GM23338 (cell line): ENCODE results near the gene RNF150. TPM values are rescaled to one million over a fixed set of nuclear protein-coding genes. Genes with fewer than 3 reads are reported as not detected.

Experiments
- ATAC-seq: fragments of 200-7000 bp; cut with Tn5 transposase; 3 replicates; pipeline ENCODE4 v1.9.1; 2020
- DNase-seq: peaks from one replicate; pipeline ENCODE4 v3.0.0-alpha.2; 2015; ENCODE audit warnings: low spot score
- H2AFZ ChIP-seq: fragments of 200-600 bp; sonication (generic); 2 replicates; pipeline ENCODE4 v1.8.0; 2016; ENCODE audit warnings: antibody characterized with exemption, mild to moderate bottlenecking, moderate library complexity
- H3F3A ChIP-seq: fragments of 200-600 bp; sonication (generic); replicated peaks from 2 replicates; pipeline ENCODE4 v1.8.0; 2017; ENCODE audit warnings: antibody characterized with exemption, mixed run types, low read depth
- H3K27ac ChIP-seq: fragments of 200-600 bp; sonication (generic); 2 replicates; pipeline ENCODE4 v1.6.1; 2016; ENCODE audit warnings: low read depth
- H3K27me3 ChIP-seq: fragments of 200-600 bp; sonication (generic); 2 replicates; pipeline ENCODE4 v1.8.0; 2016; ENCODE audit warnings: mild to moderate bottlenecking, mixed run types, moderate library complexity; ENCODE audit not compliant: insufficient read depth
- H3K36me3 ChIP-seq: fragments of 200-600 bp; sonication (generic); 2 replicates; pipeline ENCODE4 v1.8.0; 2016; ENCODE audit warnings: mild to moderate bottlenecking; ENCODE audit not compliant: insufficient read depth
- H3K4me1 ChIP-seq: fragments of 200-600 bp; sonication (generic); 2 replicates; pipeline ENCODE4 v1.8.0; 2016; ENCODE audit warnings: mild to moderate bottlenecking, moderate library complexity; ENCODE audit not compliant: insufficient read depth
- H3K4me2 ChIP-seq: fragments of 200-600 bp; sonication (generic); 2 replicates; pipeline ENCODE4 v1.7.1; 2017; ENCODE audit warnings: mixed run types
- H3K4me3 ChIP-seq: fragments of 200-600 bp; sonication (generic); 2 replicates; pipeline ENCODE4 v1.6.1; 2016; ENCODE audit warnings: mixed run types
- H3K79me2 ChIP-seq: fragments of 200-600 bp; sonication (generic); replicated peaks from 2 replicates; pipeline ENCODE4 v1.8.0; 2017; ENCODE audit warnings: mild to moderate bottlenecking; ENCODE audit not compliant: insufficient read depth
- H3K9me2 ChIP-seq: fragments of 200-600 bp; sonication (generic); 2 replicates; pipeline ENCODE4 v1.8.0; 2017; ENCODE audit not compliant: insufficient read depth
- H4K20me1 ChIP-seq: fragments of 200-600 bp; sonication (generic); replicated peaks from 2 replicates; pipeline ENCODE4 v1.8.0; 2017; ENCODE audit warnings: mild to moderate bottlenecking; ENCODE audit not compliant: insufficient read depth
- H3K27ac Mint-ChIP-seq: 2 replicates; pipeline ENCODE4 v1.8.0; 2020; ENCODE audit warnings: inconsistent platforms, mild to moderate bottlenecking, moderate library complexity, mixed read lengths
- H3K27me3 Mint-ChIP-seq: 3 replicates; pipeline ENCODE4 v1.8.0; 2022; ENCODE audit warnings: low read depth, mild to moderate bottlenecking, moderate library complexity, mixed read lengths, inconsistent platforms; ENCODE audit not compliant: insufficient read depth, poor library complexity
- H3K36me3 Mint-ChIP-seq: 3 replicates; pipeline ENCODE4 v1.8.0; 2021; ENCODE audit warnings: low read depth, mild to moderate bottlenecking, inconsistent platforms, moderate library complexity, mixed read lengths
- H3K4me1 Mint-ChIP-seq: 3 replicates; pipeline ENCODE4 v1.8.0; 2020; ENCODE audit warnings: mild to moderate bottlenecking, inconsistent platforms, mixed read lengths
- H3K4me3 Mint-ChIP-seq: 3 replicates; pipeline ENCODE4 v1.8.0; 2021; ENCODE audit warnings: moderate library complexity, mild to moderate bottlenecking, inconsistent platforms, mixed read lengths
- H3K9me3 Mint-ChIP-seq: 3 replicates; pipeline ENCODE4 v1.8.0; 2020; ENCODE audit warnings: moderate library complexity, mild to moderate bottlenecking, inconsistent platforms, mixed read lengths
- EZH2 ChIP-seq: fragments of 200-600 bp; sonication (generic); IDR thresholded peaks from one replicate; pipeline ENCODE4 v1.8.0; 2017; ENCODE audit warnings: antibody characterized with exemption, mild to moderate bottlenecking, low read depth; ENCODE audit not compliant: unreplicated experiment
- EZH2phosphoT487 ChIP-seq: fragments of 200-600 bp; sonication (generic); IDR thresholded peaks from one replicate; pipeline ENCODE4 v1.8.1; 2018; ENCODE audit warnings: antibody characterized with exemption; ENCODE audit not compliant: unreplicated experiment
- JUNB ChIP-seq: IDR thresholded peaks from one replicate; pipeline ENCODE4 v1.6.1; 2016; ENCODE audit warnings: antibody characterized with exemption; ENCODE audit not compliant: unreplicated experiment
- NANOG ChIP-seq: IDR thresholded peaks from 2 replicates; pipeline ENCODE4 v1.6.1; 2016; ENCODE audit warnings: antibody characterized with exemption, borderline replicate concordance
- POLR2AphosphoS5 ChIP-seq: IDR thresholded peaks from 2 replicates; pipeline ENCODE4 v1.6.1; 2016; ENCODE audit warnings: antibody characterized with exemption, low read depth
- STAT1 ChIP-seq: IDR thresholded peaks from one replicate; pipeline ENCODE4 v1.6.1; 2016; ENCODE audit warnings: antibody characterized with exemption; ENCODE audit not compliant: unreplicated experiment
- ZNF114 ChIP-seq: fragments of 250-450 bp; sonication (Bioruptor Pico); IDR thresholded peaks from 2 replicates; pipeline ENCODE4 v1.5.0; 2020; ENCODE audit warnings: mild to moderate bottlenecking, moderate library complexity
- ZNF331 ChIP-seq: fragments of 250-450 bp; sonication (Bioruptor Pico); IDR thresholded peaks from 2 replicates; pipeline ENCODE4 v1.5.0; 2020; ENCODE audit warnings: low read depth, mild to moderate bottlenecking, moderate library complexity
- ZNF462 ChIP-seq: fragments of 250-450 bp; sonication (Bioruptor Pico); IDR thresholded peaks from 2 replicates; pipeline ENCODE4 v1.5.0; 2020; ENCODE audit warnings: mild to moderate bottlenecking, moderate library complexity
- polyA plus RNA-seq: library from polyadenylated mRNA; unstranded; fragments of >200 nt; fragmentation: Nextera tagmentation; extraction: Ambion mirVana; gene quantifications from 2 replicates; pipeline ENCODE4 v1.2.1, GENCODE V29; 2016
- total RNA-seq: library from RNA; depleted of rRNA; stranded (reverse); fragments of >200 nt; shearing (Covaris generic); gene quantifications from 2 replicates; pipeline ENCODE4 v1.2.3, GENCODE V29; 2014
- TF ChIP-seq, protein P1 (sequence below), 2 experiments: fragments of 200-600 bp in 1 of 2; sonication (generic) in 1 of 2; conservative IDR thresholded peaks; 2 replicates each; pipeline versions ENCODE4 v1.5.1 to v1.6.1; 2016 to 2017; ENCODE audit warnings: antibody characterized with exemption in 2 of 2, low read depth in 2 of 2, mild to moderate bottlenecking in 2 of 2, moderate library complexity in 1 of 2
- TF ChIP-seq, protein P2 (sequence below): IDR thresholded peaks from 2 replicates; pipeline ENCODE4 v1.6.1; 2016; ENCODE audit warnings: antibody characterized with exemption

Gene RNF150
- total and polyA plus RNA-seq, 2 experiments from 2014 or later: 1.3 to 6.1 TPM

DNA sequence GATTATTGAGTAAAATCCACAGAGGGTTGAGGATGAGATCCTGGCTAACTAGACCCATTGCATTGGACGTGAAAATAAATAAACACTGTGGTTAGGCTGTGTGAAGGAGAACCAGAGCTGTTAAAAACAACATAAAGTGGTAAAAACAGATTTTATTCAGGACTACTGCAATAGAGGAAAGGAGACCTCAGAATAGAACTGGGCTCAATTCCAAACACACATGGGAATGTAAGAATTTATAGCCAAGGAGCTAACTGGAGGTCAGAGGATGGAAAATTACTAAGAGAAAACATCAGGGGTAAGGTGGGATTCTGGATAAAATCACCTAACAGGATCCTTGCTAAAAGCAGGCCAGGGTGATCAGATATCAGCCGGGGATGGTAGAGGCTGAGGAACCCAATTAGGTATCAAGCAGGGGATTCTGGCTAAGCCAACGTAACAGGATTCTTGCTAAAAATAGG is 112.4 kb downstream of the RNF150 start:
- Histone ChIP-seq H2AFZ (no peak overlapping the region), H3F3A (no peaks in the 10 kb centered on the region), H3K36me3 (no peaks in the 10 kb centered on the region), H3K4me2 (no peak overlapping the region), H3K4me1 (0 out of 2 replicates have a peak, but pooled peaks cover 3% of the 10 kb centered on the region), H3K27ac (no peak overlapping the region), H4K20me1 (no peaks in the 10 kb centered on the region), H3K27me3 (no peaks in the 10 kb centered on the region), H3K79me2 (no peaks in the 10 kb centered on the region), H3K9me2 (peaks cover 5% of the 10 kb centered on the region; the same call in 1 of the 2 replicates), H3K4me3 (no peak overlapping the region)
- Mint-ChIP-seq H3K4me3 (no peak overlapping the region), H3K36me3 (no peaks in the 10 kb centered on the region), H3K9me3 (no peaks in the 10 kb centered on the region), H3K4me1 (0 out of 3 replicates have a peak, but pooled peaks cover 4% of the 10 kb centered on the region), H3K27me3 (no peaks in the 10 kb centered on the region), H3K27ac (no peak overlapping the region; the same call in 1 of the 2 replicates)
- DNase-seq (no peak), ATAC-seq (no peak)
- no peak for TF ChIP-seq POLR2AphosphoS5
- TF ChIP-seq ZNF114: no peak
- TF ChIP-seq STAT1: no peak
- no peak for TF ChIP-seq EZH2
- TF ChIP-seq JUNB: no peak
- no peak for TF ChIP-seq NANOG

- H3K79me2 ChIP-seq: no peaks in the 10 kb centered on the region
- peaks cover 5% of the 10 kb centered on the region; the same call in 1 of the 2 replicates for H3K9me2 ChIP-seq
- no peak overlapping the region for H3K4me3 ChIP-seq
- H3K27ac Mint-ChIP-seq: no peak overlapping the region
- no peak overlapping the region for H3K4me3 Mint-ChIP-seq
- H3K4me1 Mint-ChIP-seq: 0 out of 3 replicates have a peak, but pooled peaks cover 4% of the 10 kb centered on the region
- H3K36me3 Mint-ChIP-seq: no peaks in the 10 kb centered on the region
- H3K27me3 ChIP-seq: no peaks in the 10 kb centered on the region
- H3K9me3 Mint-ChIP-seq: no peaks in the 10 kb centered on the region
- H3K27ac ChIP-seq: no peak overlapping the region
- DNase-seq: no peak
- no peaks in the 10 kb centered on the region for H3F3A ChIP-seq
- 0 out of 2 replicates have a peak, but pooled peaks cover 3% of the 10 kb centered on the region for H3K4me1 ChIP-seq
- no peak overlapping the region for H3K4me2 ChIP-seq
- ATAC-seq: no peak
- H4K20me1 ChIP-seq: no peaks in the 10 kb centered on the region
- no peaks in the 10 kb centered on the region for H3K27me3 Mint-ChIP-seq
- H3K36me3 ChIP-seq: no peaks in the 10 kb centered on the region
- H2AFZ ChIP-seq: no peak overlapping the region
- no peak for TF ChIP-seq JUNB
- TF ChIP-seq, protein P1, sequence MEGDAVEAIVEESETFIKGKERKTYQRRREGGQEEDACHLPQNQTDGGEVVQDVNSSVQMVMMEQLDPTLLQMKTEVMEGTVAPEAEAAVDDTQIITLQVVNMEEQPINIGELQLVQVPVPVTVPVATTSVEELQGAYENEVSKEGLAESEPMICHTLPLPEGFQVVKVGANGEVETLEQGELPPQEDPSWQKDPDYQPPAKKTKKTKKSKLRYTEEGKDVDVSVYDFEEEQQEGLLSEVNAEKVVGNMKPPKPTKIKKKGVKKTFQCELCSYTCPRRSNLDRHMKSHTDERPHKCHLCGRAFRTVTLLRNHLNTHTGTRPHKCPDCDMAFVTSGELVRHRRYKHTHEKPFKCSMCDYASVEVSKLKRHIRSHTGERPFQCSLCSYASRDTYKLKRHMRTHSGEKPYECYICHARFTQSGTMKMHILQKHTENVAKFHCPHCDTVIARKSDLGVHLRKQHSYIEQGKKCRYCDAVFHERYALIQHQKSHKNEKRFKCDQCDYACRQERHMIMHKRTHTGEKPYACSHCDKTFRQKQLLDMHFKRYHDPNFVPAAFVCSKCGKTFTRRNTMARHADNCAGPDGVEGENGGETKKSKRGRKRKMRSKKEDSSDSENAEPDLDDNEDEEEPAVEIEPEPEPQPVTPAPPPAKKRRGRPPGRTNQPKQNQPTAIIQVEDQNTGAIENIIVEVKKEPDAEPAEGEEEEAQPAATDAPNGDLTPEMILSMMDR (conservative IDR thresholded peaks at IDR 0.05; ENCODE audit: low read depth in 2 of 2): no peak
- TF ChIP-seq ZNF462 (CRISPR knock-in tag): no peak
- TF ChIP-seq EZH2phosphoT487: no peak
- TF ChIP-seq, protein P2, sequence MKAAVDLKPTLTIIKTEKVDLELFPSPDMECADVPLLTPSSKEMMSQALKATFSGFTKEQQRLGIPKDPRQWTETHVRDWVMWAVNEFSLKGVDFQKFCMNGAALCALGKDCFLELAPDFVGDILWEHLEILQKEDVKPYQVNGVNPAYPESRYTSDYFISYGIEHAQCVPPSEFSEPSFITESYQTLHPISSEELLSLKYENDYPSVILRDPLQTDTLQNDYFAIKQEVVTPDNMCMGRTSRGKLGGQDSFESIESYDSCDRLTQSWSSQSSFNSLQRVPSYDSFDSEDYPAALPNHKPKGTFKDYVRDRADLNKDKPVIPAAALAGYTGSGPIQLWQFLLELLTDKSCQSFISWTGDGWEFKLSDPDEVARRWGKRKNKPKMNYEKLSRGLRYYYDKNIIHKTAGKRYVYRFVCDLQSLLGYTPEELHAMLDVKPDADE: no peak
- TF ChIP-seq EZH2: no peak
- TF ChIP-seq NANOG: no peak
- no peak for TF ChIP-seq ZNF331 (CRISPR knock-in tag)
- TF ChIP-seq STAT1: no peak
- no peak for TF ChIP-seq POLR2AphosphoS5
These were observed 113.5 kb downstream of the RNF150 start for GRCh38 chr4:141019768-141020167.
